ENCODE measurements around the gene TIGD2.

The TIGD2 gene

GRCh38 chr4:89162987-89163386 lies 51.7 kb downstream of the TIGD2 start:
- DNase-seq = no peak

- DNase-seq = no peak
Measured at GRCh38 chr4:89164400-89164799, 53.1 kb downstream of the TIGD2 start.
